Stimulated activated CD4-positive, alpha-beta T cell treated with anti-CD3 and anti-CD28 coated beads, Interleukin-1b, Interleukin-23, amount 100 ng/mL, for 48 hours (primary cell): ENCODE results near the gene KDR.

Source experiments
- DNase-seq: peaks from one replicate; pipeline ENCODE4 v3.0.0-alpha.2; 2020

KDR gene

GRCh38 chr4:55122235-55122634 is 3.2 kb downstream of the KDR start:
- no peak for DNase-seq

GRCh38 chr4:55121246-55121645 is 4.1 kb downstream of the KDR start:
- no peak for DNase-seq

- DNase-seq, result no peak
Observed at GRCh38 chr4:55118397-55118796, 7.0 kb downstream of the KDR start.

GRCh38 chr4:55117511-55117910 is 7.9 kb downstream of the KDR start:
- DNase-seq, result no peak

GRCh38 chr4:55116450-55116849 is 8.9 kb downstream of the KDR start:
- DNase-seq, result no peak

GRCh38 chr4:55111601-55112000 is 13.8 kb downstream of the KDR start:
- DNase-seq, result no peak

GRCh38 chr4:55110131-55110530 is 15.3 kb downstream of the KDR start:
- no peak for DNase-seq

GRCh38 chr4:55107054-55107453 is 18.3 kb downstream of the KDR start:
- no peak for DNase-seq

GRCh38 chr4:55103224-55103623 is 22.2 kb downstream of the KDR start:
- no peak for DNase-seq

GRCh38 chr4:55099816-55100215 is 25.6 kb downstream of the KDR start:
- DNase-seq, result no peak

- no peak for DNase-seq
Observed at GRCh38 chr4:55098456-55099204, 26.8 kb downstream of the KDR start.

GRCh38 chr4:55096619-55097018 is 28.8 kb downstream of the KDR start:
- DNase-seq, result no peak

GRCh38 chr4:55096045-55096444 is 29.4 kb downstream of the KDR start:
- no peak for DNase-seq

- DNase-seq, result no peak
Observed at GRCh38 chr4:55092504-55092903, 32.9 kb downstream of the KDR start.

GRCh38 chr4:55089916-55090315 is 35.5 kb downstream of the KDR start:
- DNase-seq, result no peak

GRCh38 chr4:55087913-55088260 is 37.5 kb downstream of the KDR start:
- DNase-seq, result no peak

- DNase-seq, result no peak
Observed at GRCh38 chr4:55087009-55087912, 38.1 kb downstream of the KDR start.

- no peak for DNase-seq
Observed at GRCh38 chr4:55086578-55086977, 38.8 kb downstream of the KDR start.

GRCh38 chr4:55083735-55084134 is 41.7 kb downstream of the KDR start:
- DNase-seq, result no peak

GRCh38 chr4:55082756-55083155 is 42.6 kb downstream of the KDR start:
- no peak for DNase-seq

- no peak for DNase-seq
Observed at GRCh38 chr4:55080174-55080865, 45.1 kb downstream of the KDR start.

GRCh38 chr4:55079451-55080173 is 45.8 kb downstream of the KDR start:
- DNase-seq, result no peak

- DNase-seq, result no peak
Observed at GRCh38 chr4:55078987-55079386, 46.4 kb downstream of the KDR start.
